A673 (cell line): ENCODE data around the gene NPR2. TPM values are rescaled to one million over a fixed set of nuclear protein-coding genes. Genes with fewer than 3 reads are reported as not detected.
A peak's percentile ranks its signal among the peaks of the same experiment; 100 is the strongest.

ENCODE experiments used
- BruUV-seq: library from RNA; stranded (reverse); fragments of 400-500 nt; replicated peaks from 2 replicates; lab custom pipeline; 2021; lab: Mats Ljungman, UMichigan
- CTCF ChIA-PET: fragments of 300-600 bp; sonication (Branson Sonifier 250); formaldehyde crosslinking; loops from one replicate; lab custom pipeline; 2022; ENCODE audit warnings: antibody characterized with exemption; lab: Charles Lee
- POLR2A ChIA-PET: fragments of 300-600 bp; sonication (Branson Sonifier 250); formaldehyde crosslinking; loops from one replicate; lab custom pipeline; 2022; ENCODE audit warnings: antibody characterized with exemption; ENCODE audit not compliant: low non-redundant PET; lab: Charles Lee
- DNase-seq: peaks from one replicate; pipeline ENCODE4 v3.0.0-alpha.2; 2015; ENCODE audit warnings: low spot score
- H3K27ac ChIP-seq: fragments of 200-600 bp; sonication (generic); 2 replicates; pipeline ENCODE4 v1.5.1; 2016; ENCODE audit warnings: mixed run types, low read depth, mild to moderate bottlenecking, mixed read lengths, antibody characterized with exemption, low read length; ENCODE audit not compliant: poor library complexity, severe bottlenecking
- H3K27me3 ChIP-seq: fragments of 200-600 bp; sonication (generic); replicated peaks from 2 replicates; pipeline ENCODE4 v1.6.1; 2017; ENCODE audit warnings: mixed run types, low read depth, mild to moderate bottlenecking, mixed read lengths, antibody characterized with exemption, low read length; ENCODE audit not compliant: insufficient read depth, poor library complexity
- H3K36me3 ChIP-seq: fragments of 200-600 bp; sonication (generic); 2 replicates; pipeline ENCODE4 v1.6.1; 2016; ENCODE audit warnings: mixed run types, mild to moderate bottlenecking, mixed read lengths, antibody characterized with exemption, low read length; ENCODE audit not compliant: insufficient read depth, poor library complexity, severe bottlenecking
- H3K4me1 ChIP-seq: fragments of 200-600 bp; sonication (generic); 2 replicates; pipeline ENCODE4 v1.6.1; 2017; ENCODE audit warnings: mixed run types, mild to moderate bottlenecking, mixed read lengths, antibody characterized with exemption, low read length; ENCODE audit not compliant: insufficient read depth, poor library complexity, severe bottlenecking
- H3K4me3 ChIP-seq: fragments of 200-600 bp; sonication (generic); 2 replicates; pipeline ENCODE4 v1.5.1; 2016; ENCODE audit warnings: low read depth, mixed run types, mild to moderate bottlenecking, mixed read lengths, low read length; ENCODE audit not compliant: poor library complexity, severe bottlenecking
- H3K9me3 ChIP-seq: fragments of 200-600 bp; sonication (generic); 2 replicates; pipeline ENCODE4 v1.6.1; 2016; ENCODE audit warnings: mixed run types, low read depth, mild to moderate bottlenecking, mixed read lengths, antibody characterized with exemption, low read length; ENCODE audit not compliant: poor library complexity, severe bottlenecking
- EZH2 ChIP-seq: fragments of 200-600 bp; sonication (generic); IDR thresholded peaks from 2 replicates; pipeline ENCODE4 v1.6.1; 2017; ENCODE audit warnings: borderline replicate concordance, low read depth, mild to moderate bottlenecking, mixed read lengths, antibody characterized with exemption, low read length; ENCODE audit not compliant: poor library complexity, severe bottlenecking
- intact Hi-C: fragments of 100-400 bp; cut with micrococcal nuclease; formaldehyde crosslinking; loops from one replicate; pipeline ENCODE4 v1.10.0; 2022; ENCODE audit not compliant: unreplicated experiment
- total RNA-seq: library from RNA; stranded (reverse); gene quantifications from 2 replicates; pipeline ENCODE4 v1.2.3, GENCODE V29; 2021
- TF ChIP-seq, protein P1 (sequence below): fragments of 300-800, 200-600 bp; sonication (generic); conservative IDR thresholded peaks from 2 replicates; pipeline ENCODE4 v1.5.1; 2017; ENCODE audit warnings: low read depth, mild to moderate bottlenecking, antibody characterized with exemption, low read length, moderate library complexity, mixed read lengths

Gene NPR2
- total RNA-seq, 1 experiment from 2014 or later = 9.1 TPM

DNA sequence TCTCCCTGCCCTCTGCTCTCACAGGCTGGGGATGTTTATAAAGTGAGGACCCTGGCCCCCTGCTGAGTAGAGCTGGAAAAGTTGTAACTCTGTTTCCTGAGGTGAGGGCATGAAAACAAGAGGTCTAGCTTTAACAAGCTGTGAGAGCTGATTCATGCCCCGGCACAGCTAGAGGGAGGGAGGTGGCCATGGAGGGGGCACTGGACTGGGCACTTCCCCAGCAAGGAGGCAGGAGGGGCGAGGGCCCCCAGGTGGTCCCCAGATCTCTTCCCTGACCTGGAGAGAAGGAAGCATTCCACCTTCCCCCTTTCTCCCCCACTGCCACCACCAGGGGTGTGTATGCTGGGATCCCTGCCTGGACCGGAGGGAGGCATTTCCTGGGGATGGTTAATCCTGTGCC, 37.1 kb upstream of the NPR2 start, which contains the start of gene MSMP:
TSS of gene MSMP (minus strand) at position 13 of the 400 bp plus-strand sequence. CDS start 147 bp downstream, outside the sequence.
- ChIA-PET CTCF (no interaction called here), POLR2A (no interaction called here)
- no peak within 1 kb of the TSS for H3K27ac ChIP-seq
- H3K36me3 ChIP-seq = peaks cover 7% of the 10 kb centered on the region
- intact Hi-C loops = no loop called here
- no peak for TF ChIP-seq EZH2
- TF ChIP-seq, protein P1, sequence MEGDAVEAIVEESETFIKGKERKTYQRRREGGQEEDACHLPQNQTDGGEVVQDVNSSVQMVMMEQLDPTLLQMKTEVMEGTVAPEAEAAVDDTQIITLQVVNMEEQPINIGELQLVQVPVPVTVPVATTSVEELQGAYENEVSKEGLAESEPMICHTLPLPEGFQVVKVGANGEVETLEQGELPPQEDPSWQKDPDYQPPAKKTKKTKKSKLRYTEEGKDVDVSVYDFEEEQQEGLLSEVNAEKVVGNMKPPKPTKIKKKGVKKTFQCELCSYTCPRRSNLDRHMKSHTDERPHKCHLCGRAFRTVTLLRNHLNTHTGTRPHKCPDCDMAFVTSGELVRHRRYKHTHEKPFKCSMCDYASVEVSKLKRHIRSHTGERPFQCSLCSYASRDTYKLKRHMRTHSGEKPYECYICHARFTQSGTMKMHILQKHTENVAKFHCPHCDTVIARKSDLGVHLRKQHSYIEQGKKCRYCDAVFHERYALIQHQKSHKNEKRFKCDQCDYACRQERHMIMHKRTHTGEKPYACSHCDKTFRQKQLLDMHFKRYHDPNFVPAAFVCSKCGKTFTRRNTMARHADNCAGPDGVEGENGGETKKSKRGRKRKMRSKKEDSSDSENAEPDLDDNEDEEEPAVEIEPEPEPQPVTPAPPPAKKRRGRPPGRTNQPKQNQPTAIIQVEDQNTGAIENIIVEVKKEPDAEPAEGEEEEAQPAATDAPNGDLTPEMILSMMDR = no peak
- no peak within 1 kb of the TSS for H3K4me3 ChIP-seq
- H3K9me3 ChIP-seq = no peaks in the 10 kb centered on the region
- no TSS peak for BruUV-seq
- peaks cover 17% of the 10 kb centered on the region for H3K4me1 ChIP-seq
- no peak for DNase-seq
- H3K27me3 ChIP-seq = no peaks in the 10 kb centered on the region

DNA sequence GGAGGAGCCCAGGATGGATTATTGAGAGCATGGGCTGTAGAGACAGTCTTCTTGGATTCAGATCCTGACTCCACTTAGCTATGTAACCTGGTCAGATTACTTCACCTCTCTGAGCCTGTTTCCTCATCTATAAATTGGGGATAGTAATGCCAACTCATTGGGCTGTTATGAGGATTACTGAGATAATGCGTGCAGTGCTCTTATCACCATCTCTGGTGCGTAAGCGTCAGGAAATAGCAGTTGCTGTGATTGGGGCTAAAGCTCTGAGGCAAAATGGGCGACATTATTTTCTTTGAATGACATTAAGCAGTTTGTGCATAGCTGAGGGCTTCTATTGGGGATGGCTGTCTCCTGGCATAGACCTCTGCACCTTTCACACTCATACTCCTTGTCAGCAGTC, 36.3 kb upstream of the NPR2 start:
- POLR2A ChIA-PET = no interaction called here

DNA sequence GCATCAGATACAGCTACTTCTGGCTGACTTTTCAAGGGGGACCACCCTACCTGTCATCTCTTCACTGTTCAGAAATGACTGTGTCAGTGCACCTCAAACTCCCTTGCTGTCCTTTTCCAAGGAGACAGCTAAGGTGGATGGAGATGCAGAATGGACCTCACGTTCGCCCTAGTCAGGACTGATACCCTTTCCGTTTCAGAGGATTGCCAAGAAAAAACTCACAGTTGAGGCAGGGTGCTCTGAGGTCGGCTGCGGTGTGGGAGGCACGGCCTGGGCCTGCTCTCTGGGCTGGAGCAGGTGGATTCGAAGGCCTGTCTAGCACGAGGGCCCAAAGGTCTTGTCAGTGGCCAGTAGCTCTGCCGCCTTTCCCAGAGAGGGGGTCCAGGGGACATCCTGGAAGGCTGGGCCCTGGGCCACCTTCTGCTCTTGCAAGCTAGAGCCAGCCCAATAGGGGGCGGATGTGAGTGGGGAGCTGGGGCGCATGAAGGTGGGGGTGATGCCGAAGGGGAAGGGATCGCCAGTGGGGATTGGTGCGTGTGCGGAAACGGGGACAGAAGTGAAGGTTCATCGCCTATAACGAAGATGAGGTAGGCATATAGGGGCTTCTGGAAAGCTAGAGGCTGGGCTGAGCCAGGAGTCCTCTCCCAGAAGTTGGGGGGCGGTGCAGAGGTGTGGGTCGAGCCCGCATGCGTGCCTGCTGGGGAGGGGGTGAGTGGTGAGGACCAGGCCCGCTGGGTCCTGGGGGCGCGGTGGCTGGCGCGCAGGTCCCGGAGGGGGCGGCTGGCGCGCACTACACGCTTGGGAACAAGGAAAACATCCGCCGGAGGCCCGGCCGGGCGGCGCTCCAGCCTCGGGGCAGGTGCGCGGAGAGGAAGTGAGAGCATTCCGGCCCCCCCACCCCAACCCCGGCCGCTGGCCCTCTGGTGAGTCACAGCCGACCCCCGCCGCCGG, 34.8 kb upstream of the NPR2 start:
- H3K36me3 ChIP-seq = peaks cover 7% of the 10 kb centered on the region
- ChIA-PET POLR2A (interaction anchor here (0.6 kb wide), 3 partner anchors 58 to 82 kb away, joined by 3 to 8 read pairs (median 5); no protein-coding TSS in a partner anchor), CTCF (interaction anchor here (0.6 to 1.0 kb wide), 3 partner anchors 19 to 610 kb away, joined by 3 read pairs; partner anchors contain the start of gene CREB3)
- TF ChIP-seq EZH2 = no peak
- TF ChIP-seq, protein P1 = peak; percentile 82
- peak overlapping the region; percentile 87 for H3K4me3 ChIP-seq
- H3K9me3 ChIP-seq = no peaks in the 10 kb centered on the region
- no TSS peak for BruUV-seq
- H3K27me3 ChIP-seq = no peaks in the 10 kb centered on the region
- intact Hi-C loops = loop anchor here (5.0 kb wide), 2 partner anchors 36 to 56 kb away; partner anchors contain the start of genes NPR2 and SPAG8
- peak; percentile 80 for DNase-seq
- H3K27ac ChIP-seq = peak overlapping the region; percentile 91
- H3K4me1 ChIP-seq = peaks cover 13% of the 10 kb centered on the region

More for the DNA sequence above, 36.3 kb upstream of the NPR2 start:
- H3K36me3 ChIP-seq = peaks cover 7% of the 10 kb centered on the region
- no TSS peak for BruUV-seq
- CTCF ChIA-PET = interaction anchor here (0.6 kb wide), 1 partner anchor 189 kb away, joined by 3 read pairs; no protein-coding TSS in a partner anchor
- TF ChIP-seq, protein P1 = no peak
- TF ChIP-seq EZH2 = no peak
- H3K27ac ChIP-seq = no peak overlapping the region
- no peak for DNase-seq
- H3K27me3 ChIP-seq = no peaks in the 10 kb centered on the region
- H3K4me1 ChIP-seq = peaks cover 14% of the 10 kb centered on the region
- intact Hi-C loops = loop anchor here (5.0 kb wide), 2 partner anchors 37 to 57 kb away; partner anchors contain the start of genes NPR2 and SPAG8
- no peaks in the 10 kb centered on the region for H3K9me3 ChIP-seq
- no peak overlapping the region for H3K4me3 ChIP-seq
